ENCODE measurements around the gene NRL.

Gene NRL

GRCh38 chr14:24143511-24143910 lies 28.8 kb upstream of the NRL start:
- no peak for DNase-seq

- DNase-seq = peak; percentile 100
Measured at GRCh38 chr14:24141097-24141880, 26.5 kb upstream of the NRL start, which contains the start of gene EMC9. Gene EMC9 (minus strand): TSS chr14:24141591. CDS start chr14:24141304, 287 bp downstream.

- DNase-seq = peak; percentile 44
Measured at GRCh38 chr14:24139272-24139934, 24.7 kb upstream of the NRL start.

GRCh38 chr14:24138396-24139271 lies 23.9 kb upstream of the NRL start:
- DNase-seq = no peak

GRCh38 chr14:24137529-24138395 lies 23.0 kb upstream of the NRL start:
- DNase-seq = no peak

GRCh38 chr14:24136684-24137528 lies 22.2 kb upstream of the NRL start:
- DNase-seq = peak; percentile 32

GRCh38 chr14:24135834-24136683 lies 21.3 kb upstream of the NRL start, which contains the start of gene PSME1:
Gene PSME1 (plus strand): TSS chr14:24136194. CDS start chr14:24136263, 69 bp downstream.
- peak; percentile 96 for DNase-seq

GRCh38 chr14:24135584-24135833 lies 20.8 kb upstream of the NRL start:
- no peak for DNase-seq

GRCh38 chr14:24133735-24134134 lies 19.0 kb upstream of the NRL start:
- DNase-seq = no peak

- DNase-seq = no peak
Measured at GRCh38 chr14:24132976-24133375, 18.2 kb upstream of the NRL start.

- DNase-seq = no peak
Measured at GRCh38 chr14:24132061-24132685, 17.4 kb upstream of the NRL start.

GRCh38 chr14:24131549-24131966 lies 16.8 kb upstream of the NRL start:
- DNase-seq = no peak

GRCh38 chr14:24130717-24131548 lies 16.2 kb upstream of the NRL start:
- no peak for DNase-seq

GRCh38 chr14:24130380-24130716 lies 15.6 kb upstream of the NRL start, which contains the start of gene FITM1:
Gene FITM1 (plus strand): TSS chr14:24130659. CDS start chr14:24131564, 905 bp downstream.
- no peak for DNase-seq

- no peak for DNase-seq
Measured at GRCh38 chr14:24129410-24129998, 14.8 kb upstream of the NRL start.

GRCh38 chr14:24127673-24128072 lies 12.9 kb upstream of the NRL start:
- no peak for DNase-seq

- no peak for DNase-seq
Measured at GRCh38 chr14:24126939-24127338, 12.2 kb upstream of the NRL start.
